ENCODE data around the gene SPTBN2. TPM values are rescaled to one million over a fixed set of nuclear protein-coding genes. Genes with fewer than 3 reads are reported as not detected.

Gene SPTBN2
- total RNA-seq, 4 donors from 2014 or later = 3.1 to 18.3 (median 8.5) TPM

DNA sequence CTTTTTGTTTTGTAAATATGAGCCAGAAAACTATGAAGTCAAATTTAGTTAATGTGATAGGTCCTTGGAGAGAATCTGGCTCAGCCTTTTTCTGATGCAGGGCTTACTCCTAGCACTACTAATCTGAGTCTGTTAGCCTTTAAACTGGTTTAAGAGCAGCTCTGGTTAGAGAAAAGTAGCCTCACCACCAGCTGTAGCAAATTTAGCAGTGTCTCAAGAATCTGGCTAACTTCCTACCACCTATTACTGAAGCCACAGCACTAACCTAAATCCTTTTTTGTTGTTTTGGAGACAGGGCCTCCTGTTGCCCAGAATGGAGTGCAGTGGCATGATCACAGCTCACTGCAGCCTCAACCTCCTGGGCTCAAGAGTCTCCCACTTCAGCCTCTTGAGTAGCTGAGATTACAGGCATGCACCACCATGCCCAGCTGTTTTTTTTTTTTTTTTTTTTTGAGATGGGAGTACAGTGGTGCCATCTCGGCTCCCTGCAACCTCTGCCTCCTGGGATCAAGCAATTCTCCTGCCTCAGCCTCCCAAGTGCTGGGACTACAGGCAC, 65.2 kb downstream of the SPTBN2 start:
- Histone ChIP-seq H3K27me3 (no peaks in the 10 kb centered on the region), H3K4me1 (peaks cover 0 to 17% (median 0%) of the 10 kb centered on the region in 4 donors), H3K36me3 (peaks cover 0 to 90% (median 0%) of the 10 kb centered on the region in 3 donors), H3K9me3 (no peaks in the 10 kb centered on the region), H3K27ac (no peak overlapping the region), H3K4me3 (no peak overlapping the region)
- no peak for DNase-seq (ENCODE audit: low spot score in 2 of 2)
- no peak for TF ChIP-seq CTCF (IDR thresholded peaks at IDR 0.05)
- no peak for TF ChIP-seq EP300 (IDR thresholded peaks at IDR 0.05)
- no peak for TF ChIP-seq POLR2A (IDR thresholded peaks at IDR 0.05)
- 75 to 94% methylated on average over 1 of the region's 1 CpG for WGBS, 2 donors

DNA sequence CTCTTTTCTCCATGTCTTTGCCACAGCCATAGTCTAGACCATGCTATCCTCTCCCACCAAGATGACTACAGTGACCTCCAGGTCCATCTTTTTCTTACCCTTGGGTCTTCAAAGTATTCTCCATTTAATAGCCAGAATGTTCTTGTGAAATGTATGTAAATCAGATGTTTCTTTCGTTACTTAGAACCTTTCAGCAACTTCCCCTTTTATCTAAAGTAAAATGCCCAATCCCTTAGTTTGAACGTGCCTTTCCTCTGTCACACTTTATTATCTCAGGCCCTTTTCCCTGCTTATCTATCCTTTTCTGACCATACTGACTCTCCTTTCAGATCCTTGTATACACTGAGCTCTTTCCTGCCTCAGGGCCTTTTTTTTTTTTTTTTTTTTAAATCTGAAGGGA, 69.3 kb downstream of the SPTBN2 start:
- TF ChIP-seq CTCF (IDR thresholded peaks at IDR 0.05) (no peak), POLR2A (IDR thresholded peaks at IDR 0.05) (no peak), EP300 (IDR thresholded peaks at IDR 0.05) (no peak)
- no peak for DNase-seq (ENCODE audit: low spot score in 2 of 2)
- H3K27me3 ChIP-seq = no peaks in the 10 kb centered on the region
- H3K27ac ChIP-seq = no peak overlapping the region
- WGBS, 2 donors = 54 to 71% methylated on average over 2 of the region's 2 CpGs
- no peak overlapping the region for H3K4me3 ChIP-seq
- H3K36me3 ChIP-seq = peaks cover 0 to 89% (median 3%) of the 10 kb centered on the region in 3 donors
- H3K9me3 ChIP-seq = no peaks in the 10 kb centered on the region
- no peaks in the 10 kb centered on the region for H3K4me1 ChIP-seq

DNA sequence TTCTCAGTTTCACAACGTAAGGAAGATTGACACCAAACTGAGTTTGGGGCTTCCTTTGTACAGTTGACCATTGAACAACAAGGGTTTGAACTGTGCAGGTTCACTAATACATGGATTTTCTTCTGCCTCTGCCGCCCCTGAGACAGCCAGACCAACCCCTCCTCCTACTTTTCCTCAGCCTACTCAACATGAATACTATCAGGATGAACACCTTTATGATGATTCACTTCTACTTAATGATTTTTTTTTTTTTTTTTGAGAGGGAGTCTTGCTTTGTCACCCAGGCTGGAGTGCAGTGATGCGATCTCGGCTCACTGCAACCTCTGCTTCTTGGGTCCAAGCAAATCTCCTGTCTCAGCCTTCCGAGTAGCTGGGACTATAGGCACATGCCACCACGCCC, 75.9 kb downstream of the SPTBN2 start:
- no peaks in the 10 kb centered on the region for H3K27me3 ChIP-seq
- TF ChIP-seq EP300 (IDR thresholded peaks at IDR 0.05) (no peak), POLR2A (IDR thresholded peaks at IDR 0.05) (no peak), CTCF (IDR thresholded peaks at IDR 0.05) (no peak)

DNA sequence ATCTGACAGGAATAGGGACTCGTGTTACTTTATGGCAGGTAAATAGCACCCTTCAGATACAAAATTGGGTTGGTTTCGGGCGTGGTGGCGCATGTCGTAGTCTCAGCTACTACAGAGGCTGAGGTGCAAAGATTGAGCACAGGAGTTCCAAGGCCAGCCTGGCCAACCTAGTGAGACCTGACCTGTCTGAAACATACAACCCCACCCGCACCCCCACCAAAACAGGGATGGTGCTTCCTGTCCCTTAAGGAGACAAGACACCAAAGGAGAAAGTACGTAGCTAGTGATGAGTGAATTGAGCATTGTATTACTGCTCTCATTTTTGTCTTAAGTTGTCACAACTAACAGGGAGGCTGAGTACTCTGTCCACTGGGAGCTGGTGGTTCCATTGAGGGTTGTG, 76.4 kb downstream of the SPTBN2 start:
- Histone ChIP-seq H3K27ac (no peak overlapping the region), H3K36me3 (peaks cover 0 to 97% (median 3%) of the 10 kb centered on the region in 3 donors)

More for the DNA sequence above, 75.9 kb downstream of the SPTBN2 start:
- 88 to 91% methylated on average over 6 of the region's 6 CpGs for WGBS, 2 donors
- Histone ChIP-seq H3K9me3 (no peaks in the 10 kb centered on the region), H3K4me3 (no peak overlapping the region), H3K4me1 (peaks cover 0 to 5% (median 1%) of the 10 kb centered on the region in 4 donors), H3K27ac (no peak overlapping the region), H3K36me3 (peaks cover 0 to 97% (median 3%) of the 10 kb centered on the region in 3 donors)
- no peak for DNase-seq (ENCODE audit: low spot score in 2 of 2)

More for the DNA sequence above, 76.4 kb downstream of the SPTBN2 start:
- Histone ChIP-seq H3K4me3 (no peak overlapping the region), H3K27me3 (no peaks in the 10 kb centered on the region), H3K9me3 (no peaks in the 10 kb centered on the region), H3K4me1 (peaks cover 0 to 5% (median 1%) of the 10 kb centered on the region in 4 donors)
- TF ChIP-seq POLR2A (IDR thresholded peaks at IDR 0.05) (no peak), CTCF (IDR thresholded peaks at IDR 0.05) (no peak), EP300 (IDR thresholded peaks at IDR 0.05) (no peak)
- DNase-seq (ENCODE audit: low spot score in 2 of 2) = no peak
- WGBS, 2 donors = 84 to 93% methylated on average over 7 of the region's 7 CpGs

Measured in tibial nerve (tissue), 4 donors.